Muscle of leg (tissue), 11 donors: ENCODE results near the gene HOXC10. TPM values are rescaled to one million over a fixed set of nuclear protein-coding genes. Genes with fewer than 3 reads are reported as not detected.

ENCODE experiments used
- DNase-seq: peaks from one replicate; pipeline ENCODE4 v3.0.0; 2013
- H3K27ac ChIP-seq: one replicate; pipeline ENCODE4 v1.5.1; 2013; ENCODE audit warnings: mild to moderate bottlenecking, low read length, control low read depth
- H3K27me3 ChIP-seq: one replicate; pipeline ENCODE4 v1.6.1; 2013; ENCODE audit warnings: low read length; ENCODE audit not compliant: control insufficient read depth, insufficient read depth
- H3K36me3 ChIP-seq: one replicate; pipeline ENCODE4 v1.6.1; 2013; ENCODE audit warnings: low read length; ENCODE audit not compliant: control insufficient read depth, insufficient read depth
- H3K4me1 ChIP-seq: one replicate; pipeline ENCODE4 v1.6.1; 2013; ENCODE audit warnings: low read length; ENCODE audit not compliant: control insufficient read depth, insufficient read depth
- H3K4me3 ChIP-seq: one replicate; pipeline ENCODE4 v1.5.1; 2013; ENCODE audit warnings: low read length, control low read depth
- H3K9me3 ChIP-seq: replicated peaks from 2 replicates; pipeline ENCODE4 v1.6.1; 2013; ENCODE audit warnings: low read depth, low read length; ENCODE audit not compliant: control insufficient read depth
- WGBS: methylation state at CpG from one replicate; pipeline ENCODE4 v1.1.5; 2013; ENCODE audit warnings: missing lambda C conversion rate; ENCODE audit not compliant: insufficient coverage; 5-methylcytosine and 5-hydroxymethylcytosine counted together
- polyA plus RNA-seq, 8 donors: library from polyadenylated mRNA; unstranded; fragments of 120-200 nt; gene quantifications; one replicate each; pipeline versions ENCODE4 v1.2.1 to v1.2.3, GENCODE V29; 2013; ENCODE audit warnings: inconsistent platforms in 1 of 8, low replicate concordance in 1 of 8; ENCODE audit not compliant: insufficient read length in 8 of 8, insufficient read depth in 1 of 8
- total RNA-seq: library from RNA; stranded (reverse); fragments of 120-200 nt; gene quantifications from one replicate; pipeline ENCODE4 v1.2.4, GENCODE V29; 2013

Gene HOXC10
- total and polyA plus RNA-seq, 9 donors: 7.6 to 57.7 (median 48.6) TPM

- peak overlapping the region; percentile 96 for H3K27ac ChIP-seq
These were observed 12.7 kb upstream of the HOXC10 start for GRCh38 chr12:53972152-53972702.

GRCh38 chr12:53972722-53973235 lies 12.2 kb upstream of the HOXC10 start, which contains the start of gene HOXC11:
HOXC11 (plus strand) TSS chr12:53973126; CDS start chr12:53973242, 116 bp downstream.
- Histone ChIP-seq H3K27me3 (peaks cover 89% of the 10 kb centered on the region), H3K27ac (peak within 1 kb of the TSS; percentile 96), H3K4me3 (peak within 1 kb of the TSS; percentile 59), H3K36me3 (no peaks in the 10 kb centered on the region), H3K4me1 (peaks cover 64% of the 10 kb centered on the region), H3K9me3 (no peaks in the 10 kb centered on the region)
- WGBS: 0% methylated on average over 3 of the region's 21 CpGs
- DNase-seq: no peak

More at GRCh38 chr12:53972152-53972702, 12.7 kb upstream of the HOXC10 start:
- Histone ChIP-seq H3K4me1 (peaks cover 64% of the 10 kb centered on the region), H3K27me3 (peaks cover 94% of the 10 kb centered on the region), H3K9me3 (no peaks in the 10 kb centered on the region), H3K36me3 (no peaks in the 10 kb centered on the region), H3K4me3 (peak overlapping the region; percentile 59)
- DNase-seq: peak; percentile 41
- WGBS: 60% methylated on average over 6 of the region's 9 CpGs

GRCh38 chr12:53973236-53974042 lies 11.5 kb upstream of the HOXC10 start:
- Histone ChIP-seq H3K27me3 (peaks cover 87% of the 10 kb centered on the region), H3K36me3 (no peaks in the 10 kb centered on the region), H3K4me3 (peak overlapping the region; percentile 59), H3K9me3 (no peaks in the 10 kb centered on the region), H3K27ac (peak overlapping the region; percentile 96), H3K4me1 (peaks cover 64% of the 10 kb centered on the region)
- peak; percentile 80 for DNase-seq
- under 1% methylated on average over 60 of the region's 71 CpGs for WGBS

GRCh38 chr12:53974084-53975063 lies 10.6 kb upstream of the HOXC10 start, which contains the start of gene HOTAIR:
HOTAIR (minus strand) TSS chr12:53974954.
- peaks cover 86% of the 10 kb centered on the region for H3K27me3 ChIP-seq
- H3K9me3 ChIP-seq: no peaks in the 10 kb centered on the region
- H3K4me3 ChIP-seq: peak within 1 kb of the TSS; percentile 59
- under 1% methylated on average over 37 of the region's 63 CpGs for WGBS
- peak; percentile 89 for DNase-seq
- H3K36me3 ChIP-seq: no peaks in the 10 kb centered on the region
- peaks cover 65% of the 10 kb centered on the region for H3K4me1 ChIP-seq
- H3K27ac ChIP-seq: peak within 1 kb of the TSS; percentile 96

- 1% methylated on average over 12 of the region's 25 CpGs for WGBS
- DNase-seq: peak; percentile 81
- peak overlapping the region; percentile 96 for H3K27ac ChIP-seq
These were observed 9.9 kb upstream of the HOXC10 start for GRCh38 chr12:53975064-53975471.

GRCh38 chr12:53975479-53976152 lies 9.3 kb upstream of the HOXC10 start:
- Histone ChIP-seq H3K27ac (peak overlapping the region; percentile 96), H3K9me3 (no peaks in the 10 kb centered on the region), H3K4me3 (peak overlapping the region; percentile 59), H3K27me3 (peaks cover 83% of the 10 kb centered on the region), H3K4me1 (peaks cover 67% of the 10 kb centered on the region), H3K36me3 (no peaks in the 10 kb centered on the region)
- DNase-seq: peak; percentile 54
- 41% methylated on average over 14 of the region's 31 CpGs for WGBS

More at GRCh38 chr12:53975064-53975471, 9.9 kb upstream of the HOXC10 start:
- H3K36me3 ChIP-seq: no peaks in the 10 kb centered on the region
- H3K4me3 ChIP-seq: peak overlapping the region; percentile 59
- H3K4me1 ChIP-seq: peaks cover 65% of the 10 kb centered on the region
- H3K27me3 ChIP-seq: peaks cover 85% of the 10 kb centered on the region
- H3K9me3 ChIP-seq: no peaks in the 10 kb centered on the region

- H3K27ac ChIP-seq: peak overlapping the region; percentile 96
- H3K4me1 ChIP-seq: peaks cover 73% of the 10 kb centered on the region
- 16% methylated on average over 6 of the region's 21 CpGs for WGBS
- H3K4me3 ChIP-seq: no peak overlapping the region
- peaks cover 82% of the 10 kb centered on the region for H3K27me3 ChIP-seq
- peak; percentile 95 for DNase-seq
- H3K36me3 ChIP-seq: no peaks in the 10 kb centered on the region
- H3K9me3 ChIP-seq: no peaks in the 10 kb centered on the region
These were observed 8.6 kb upstream of the HOXC10 start for GRCh38 chr12:53976172-53976822.

GRCh38 chr12:53976823-53977595 lies 7.9 kb upstream of the HOXC10 start:
- no peak overlapping the region for H3K4me3 ChIP-seq
- peak overlapping the region; percentile 96 for H3K27ac ChIP-seq
- DNase-seq: no peak

More at GRCh38 chr12:53976823-53977595, 7.9 kb upstream of the HOXC10 start:
- WGBS: no CpG with 5 or more reads among the region's 9 CpGs
- Histone ChIP-seq H3K36me3 (no peaks in the 10 kb centered on the region), H3K27me3 (peaks cover 81% of the 10 kb centered on the region), H3K4me1 (peaks cover 75% of the 10 kb centered on the region), H3K9me3 (no peaks in the 10 kb centered on the region)
